GM10248 (cell line): Measurements from ENCODE around the gene TRIOBP.

Experiments
- CTCF ChIA-PET: fragments of 300-600 bp; sonication (Branson Sonifier 250); formaldehyde crosslinking; extraction: SDS; loops from one replicate; lab custom pipeline; 2021; ENCODE audit warnings: antibody characterized with exemption; lab: Yijun Ruan, JAX
- POLR2A ChIA-PET: fragments of 350-650 bp; sonication (Branson Sonifier 250); formaldehyde crosslinking; extraction: SDS; loops from one replicate; lab custom pipeline; 2020; ENCODE audit warnings: antibody characterized with exemption; lab: Yijun Ruan, JAX
- DNase-seq: peaks from one replicate; pipeline ENCODE4 v3.0.0; 2012; ENCODE audit errors: extremely low spot score
- TF ChIP-seq, protein P1 (sequence below): IDR thresholded peaks from 2 replicates; pipeline ENCODE4 v1.5.1; 2012; ENCODE audit warnings: mild to moderate bottlenecking, low read depth; ENCODE audit errors: extremely low read depth, missing control alignments, control extremely low read depth

TRIOBP gene

DNA sequence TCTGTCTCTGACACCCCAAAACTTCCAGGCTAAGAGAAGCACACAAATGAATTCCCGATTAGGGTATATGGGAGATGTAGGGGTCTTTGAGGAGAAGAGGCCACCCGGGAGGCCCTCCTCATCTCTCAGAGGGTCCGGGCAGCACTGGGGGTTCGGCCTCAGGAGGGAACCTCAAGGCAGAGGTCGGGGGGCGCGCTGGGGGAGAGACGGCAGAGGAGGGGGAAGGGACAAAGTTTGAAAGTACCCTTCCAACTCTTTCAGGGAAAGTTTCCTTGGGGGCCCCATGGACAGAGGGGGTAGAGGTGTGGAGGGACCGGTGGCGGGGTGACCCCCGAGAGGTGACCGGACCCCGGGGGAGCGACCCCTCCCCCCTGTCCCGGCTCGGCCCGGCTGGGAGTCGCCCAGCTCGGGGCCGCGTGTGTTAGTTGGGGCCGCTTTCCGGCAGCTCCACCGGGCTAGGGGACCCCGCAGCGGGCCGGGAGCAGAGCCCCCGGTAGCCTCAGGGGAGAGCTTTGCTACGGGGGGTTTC, 107.6 kb downstream of the TRIOBP start:
- ChIA-PET CTCF (interaction anchor here (2.1 kb wide), 1 partner anchor 14 kb away, joined by 12 read pairs; no protein-coding TSS in a partner anchor), POLR2A (no interaction called here)
- no peak for DNase-seq
- TF ChIP-seq, protein P1, sequence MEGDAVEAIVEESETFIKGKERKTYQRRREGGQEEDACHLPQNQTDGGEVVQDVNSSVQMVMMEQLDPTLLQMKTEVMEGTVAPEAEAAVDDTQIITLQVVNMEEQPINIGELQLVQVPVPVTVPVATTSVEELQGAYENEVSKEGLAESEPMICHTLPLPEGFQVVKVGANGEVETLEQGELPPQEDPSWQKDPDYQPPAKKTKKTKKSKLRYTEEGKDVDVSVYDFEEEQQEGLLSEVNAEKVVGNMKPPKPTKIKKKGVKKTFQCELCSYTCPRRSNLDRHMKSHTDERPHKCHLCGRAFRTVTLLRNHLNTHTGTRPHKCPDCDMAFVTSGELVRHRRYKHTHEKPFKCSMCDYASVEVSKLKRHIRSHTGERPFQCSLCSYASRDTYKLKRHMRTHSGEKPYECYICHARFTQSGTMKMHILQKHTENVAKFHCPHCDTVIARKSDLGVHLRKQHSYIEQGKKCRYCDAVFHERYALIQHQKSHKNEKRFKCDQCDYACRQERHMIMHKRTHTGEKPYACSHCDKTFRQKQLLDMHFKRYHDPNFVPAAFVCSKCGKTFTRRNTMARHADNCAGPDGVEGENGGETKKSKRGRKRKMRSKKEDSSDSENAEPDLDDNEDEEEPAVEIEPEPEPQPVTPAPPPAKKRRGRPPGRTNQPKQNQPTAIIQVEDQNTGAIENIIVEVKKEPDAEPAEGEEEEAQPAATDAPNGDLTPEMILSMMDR: no peak

DNA sequence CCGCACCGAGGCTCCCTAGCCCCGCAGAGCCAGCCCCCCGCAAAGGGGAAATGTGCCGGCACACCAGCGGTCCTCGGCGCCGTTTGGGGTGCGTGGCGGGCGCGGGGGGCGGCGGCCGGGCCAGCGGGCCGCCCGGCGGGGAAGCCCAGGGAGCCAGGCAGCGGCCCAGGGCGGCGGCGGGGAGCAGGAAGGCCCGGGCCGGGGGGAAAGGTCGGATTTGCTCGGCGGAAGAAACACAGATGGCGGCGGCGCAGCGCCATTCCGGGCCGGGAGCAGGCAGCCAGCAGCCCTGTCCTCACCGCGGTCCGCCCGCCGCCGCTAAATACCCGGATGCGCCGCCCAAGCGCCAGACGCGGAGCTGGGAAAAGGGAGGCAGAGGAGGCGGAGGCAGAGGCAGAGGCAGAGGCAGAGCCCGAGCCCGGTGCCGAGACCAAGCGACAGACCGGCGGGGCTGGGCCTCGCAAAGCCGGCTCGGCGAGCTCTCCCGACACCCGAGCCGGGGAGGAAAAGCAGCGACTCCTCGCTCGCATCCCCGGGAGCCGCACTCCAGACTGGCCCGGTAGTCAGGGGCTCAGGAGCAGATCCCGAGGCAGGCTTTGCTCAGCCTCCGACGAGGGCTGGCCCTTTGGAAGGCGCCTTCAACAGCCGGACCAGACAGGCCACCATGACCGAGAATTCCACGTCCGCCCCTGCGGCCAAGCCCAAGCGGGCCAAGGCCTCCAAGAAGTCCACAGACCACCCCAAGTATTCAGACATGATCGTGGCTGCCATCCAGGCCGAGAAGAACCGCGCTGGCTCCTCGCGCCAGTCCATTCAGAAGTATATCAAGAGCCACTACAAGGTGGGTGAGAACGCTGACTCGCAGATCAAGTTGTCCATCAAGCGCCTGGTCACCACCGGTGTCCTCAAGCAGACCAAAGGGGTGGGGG, 108.3 kb downstream of the TRIOBP start:
- TF ChIP-seq, protein P1: no peak
- POLR2A ChIA-PET: no interaction called here
- peak; percentile 57 for DNase-seq
- CTCF ChIA-PET: interaction anchor here (2.1 kb wide), 1 partner anchor 13 kb away, joined by 12 read pairs; no protein-coding TSS in a partner anchor

DNA sequence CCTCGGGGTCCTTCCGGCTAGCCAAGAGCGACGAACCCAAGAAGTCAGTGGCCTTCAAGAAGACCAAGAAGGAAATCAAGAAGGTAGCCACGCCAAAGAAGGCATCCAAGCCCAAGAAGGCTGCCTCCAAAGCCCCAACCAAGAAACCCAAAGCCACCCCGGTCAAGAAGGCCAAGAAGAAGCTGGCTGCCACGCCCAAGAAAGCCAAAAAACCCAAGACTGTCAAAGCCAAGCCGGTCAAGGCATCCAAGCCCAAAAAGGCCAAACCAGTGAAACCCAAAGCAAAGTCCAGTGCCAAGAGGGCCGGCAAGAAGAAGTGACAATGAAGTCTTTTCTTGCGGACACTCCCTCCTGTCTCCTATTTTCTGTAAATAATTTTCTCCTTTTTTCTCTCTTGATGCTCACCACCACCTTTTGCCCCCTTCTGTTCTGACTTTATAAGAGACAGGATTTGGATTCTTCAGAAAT, 109.0 kb downstream of the TRIOBP start:
- CTCF ChIA-PET: interaction anchor here (2.1 kb wide), 1 partner anchor 12 kb away, joined by 12 read pairs; no protein-coding TSS in a partner anchor
- no peak for DNase-seq
- POLR2A ChIA-PET: no interaction called here
- TF ChIP-seq, protein P1: no peak

DNA sequence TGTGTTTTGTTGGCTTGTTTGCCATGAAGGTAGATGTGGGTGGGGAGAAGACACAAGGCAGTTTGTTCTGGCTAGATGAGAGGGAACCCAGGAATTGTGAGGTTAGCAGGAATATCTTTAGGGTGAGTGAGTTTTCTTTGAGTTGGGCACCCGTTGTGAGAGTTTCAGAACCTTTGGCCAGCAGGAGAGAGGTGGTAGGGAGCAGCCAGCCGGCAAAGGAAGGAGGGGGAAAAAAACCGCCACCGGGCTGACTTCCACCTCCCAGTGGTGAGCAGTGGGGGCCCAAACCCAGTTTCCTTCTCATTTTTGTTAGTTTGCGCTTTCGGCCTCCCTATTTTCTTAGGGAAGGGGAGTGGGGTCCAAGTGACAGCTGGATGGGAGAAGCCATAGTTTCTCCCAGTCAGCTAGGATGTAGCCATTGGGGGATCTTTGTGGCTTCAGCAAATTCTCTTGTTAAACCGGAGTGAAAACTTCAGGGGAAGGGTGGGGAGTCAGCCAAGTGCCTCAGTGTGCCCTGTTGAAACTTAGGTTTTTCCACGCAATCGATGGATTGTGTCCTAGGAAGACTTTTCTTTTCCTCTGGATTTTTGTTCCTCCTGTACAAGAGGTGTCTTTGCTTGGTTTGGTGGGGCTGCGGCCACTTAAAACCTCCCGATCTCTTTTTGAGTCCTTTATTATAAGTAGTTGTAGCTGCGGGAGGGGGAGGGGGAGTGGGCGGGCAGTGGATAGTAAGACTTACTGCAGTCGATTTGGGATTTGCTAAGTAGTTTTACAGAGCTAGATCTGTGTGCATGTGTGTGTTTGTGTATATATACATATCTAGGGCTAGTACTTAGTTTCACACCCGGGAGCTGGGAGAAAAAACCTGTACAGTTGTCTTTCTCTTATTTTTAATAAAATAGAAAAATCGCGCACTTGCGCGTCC, 109.8 kb downstream of the TRIOBP start:
- no peak for DNase-seq
- POLR2A ChIA-PET: interaction anchor here (1.3 kb wide), 1 partner anchor 12 kb away, joined by 4 read pairs; no protein-coding TSS in a partner anchor
- TF ChIP-seq, protein P1: no peak
- CTCF ChIA-PET: interaction anchor here (1.0 to 4.3 kb wide), 6 partner anchors 11 to 164 kb away, joined by 3 to 49 read pairs (median 6); partner anchors contain the start of genes C22orf23 and POLR2F

DNA sequence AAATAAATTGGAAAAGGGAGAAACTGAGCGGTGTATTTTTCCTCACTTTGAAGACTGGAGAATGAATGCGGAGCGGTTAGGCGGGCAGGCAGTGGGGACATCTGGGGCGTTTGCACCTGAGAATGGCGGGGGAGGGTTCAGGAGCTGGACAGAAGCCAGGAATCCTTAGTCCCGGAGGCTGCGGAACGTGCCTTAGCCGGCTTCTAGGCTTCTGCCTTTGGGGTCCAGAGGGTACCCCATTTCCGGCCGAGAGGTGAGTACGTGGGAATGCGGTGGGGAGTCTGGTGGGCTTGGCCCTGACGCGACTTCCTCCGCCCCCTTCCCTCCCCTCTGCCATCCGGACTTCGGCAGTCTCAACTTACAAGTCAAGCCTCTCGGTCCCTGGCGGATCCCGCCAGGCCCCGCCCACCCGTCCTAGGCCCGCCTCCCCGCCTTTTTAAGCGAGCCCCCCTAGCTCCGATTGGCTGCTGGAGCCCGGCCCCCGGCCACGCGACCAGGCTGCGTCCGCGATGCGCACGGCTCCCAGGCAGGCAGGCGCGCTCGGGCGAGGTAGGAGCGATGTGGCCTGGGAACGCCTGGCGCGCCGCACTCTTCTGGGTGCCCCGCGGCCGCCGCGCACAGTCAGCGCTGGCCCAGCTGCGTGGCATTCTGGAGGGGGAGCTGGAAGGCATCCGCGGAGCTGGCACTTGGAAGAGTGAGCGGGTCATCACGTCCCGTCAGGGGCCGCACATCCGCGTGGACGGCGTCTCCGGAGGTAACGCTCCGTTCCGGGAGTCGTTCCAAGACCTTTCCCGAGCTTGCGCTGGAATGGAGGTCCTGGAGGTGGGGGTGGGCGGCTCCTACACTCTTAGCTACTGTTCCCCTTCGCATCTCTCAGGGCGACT, 110.8 kb downstream of the TRIOBP start, which contains the start of gene GCAT:
Gene GCAT (plus strand): TSS at position 525 of the 884 bp plus-strand sequence. CDS start 34 bp downstream, at position 559.
- TF ChIP-seq, protein P1: no peak
- ChIA-PET POLR2A (interaction anchor here (0.6 to 1.3 kb wide), 6 partner anchors 11 to 167 kb away, joined by 3 to 8 read pairs (median 4); partner anchors contain the start of genes ANKRD54, MICALL1 and PDXP), CTCF (interaction anchor here (1.0 to 4.3 kb wide), 7 partner anchors 10 to 165 kb away, joined by 3 to 49 read pairs (median 5); partner anchors contain the start of genes C22orf23, MICALL1 and POLR2F)
- peak; percentile 99 for DNase-seq
